Gastrocnemius medialis (tissue), 4 donors: Measurements from ENCODE around the gene HMGN1.

ENCODE experiments used
- POLR2A ChIP-seq, 2 donors: fragments of 450-650 bp; IDR thresholded peaks; one replicate each; pipeline ENCODE4 v1.6.1; 2017; ENCODE audit warnings: antibody characterized with exemption in 2 of 2, mild to moderate bottlenecking in 2 of 2, moderate library complexity in 2 of 2
- TF ChIP-seq, protein P1 (sequence below), 5 experiments: fragments of 450-650 bp in 3 of 5; fragments of 200-600 bp in 2 of 5; sonication (generic) in 2 of 5; IDR thresholded peaks in 4 of 5; conservative IDR thresholded peaks in 1 of 5; 1 replicate in 4 of 5; 2 replicates in 1 of 5; pipeline ENCODE4 v1.5.1; 2016 to 2019; ENCODE audit warnings: antibody characterized with exemption in 5 of 5, mild to moderate bottlenecking in 3 of 5, moderate library complexity in 3 of 5

DNA sequence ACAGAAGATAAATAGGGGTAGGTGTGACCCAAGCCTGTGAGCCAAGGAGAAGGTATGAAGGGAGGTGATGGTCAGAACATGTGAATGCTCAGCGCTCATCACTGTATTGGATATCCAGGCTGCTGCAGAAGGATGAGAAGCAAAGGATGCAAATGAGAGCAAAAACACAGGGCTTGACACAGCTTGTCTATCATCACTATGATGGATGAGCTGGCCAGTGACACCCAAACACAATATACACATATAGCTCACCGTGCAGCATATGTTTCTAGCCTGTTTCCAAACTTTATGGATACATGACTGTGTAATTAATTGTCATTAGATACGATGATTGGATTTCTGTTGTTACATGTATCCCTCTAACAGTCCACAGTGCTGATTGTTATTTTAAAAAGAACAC is 13.8 kb upstream of the HMGN1 start:
- TF ChIP-seq, protein P1, sequence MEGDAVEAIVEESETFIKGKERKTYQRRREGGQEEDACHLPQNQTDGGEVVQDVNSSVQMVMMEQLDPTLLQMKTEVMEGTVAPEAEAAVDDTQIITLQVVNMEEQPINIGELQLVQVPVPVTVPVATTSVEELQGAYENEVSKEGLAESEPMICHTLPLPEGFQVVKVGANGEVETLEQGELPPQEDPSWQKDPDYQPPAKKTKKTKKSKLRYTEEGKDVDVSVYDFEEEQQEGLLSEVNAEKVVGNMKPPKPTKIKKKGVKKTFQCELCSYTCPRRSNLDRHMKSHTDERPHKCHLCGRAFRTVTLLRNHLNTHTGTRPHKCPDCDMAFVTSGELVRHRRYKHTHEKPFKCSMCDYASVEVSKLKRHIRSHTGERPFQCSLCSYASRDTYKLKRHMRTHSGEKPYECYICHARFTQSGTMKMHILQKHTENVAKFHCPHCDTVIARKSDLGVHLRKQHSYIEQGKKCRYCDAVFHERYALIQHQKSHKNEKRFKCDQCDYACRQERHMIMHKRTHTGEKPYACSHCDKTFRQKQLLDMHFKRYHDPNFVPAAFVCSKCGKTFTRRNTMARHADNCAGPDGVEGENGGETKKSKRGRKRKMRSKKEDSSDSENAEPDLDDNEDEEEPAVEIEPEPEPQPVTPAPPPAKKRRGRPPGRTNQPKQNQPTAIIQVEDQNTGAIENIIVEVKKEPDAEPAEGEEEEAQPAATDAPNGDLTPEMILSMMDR (IDR thresholded peaks at IDR 0.05 in 4 of 5, conservative IDR thresholded peaks at IDR 0.05 in 1 of 5): no peak
- no peak for TF ChIP-seq POLR2A (IDR thresholded peaks at IDR 0.05)
